Activated naive CD4-positive, alpha-beta T cell treated with anti-CD3 and anti-CD28 coated beads, Interleukin-2, amount 10 ng/mL, durations not matched to agents 7 days and 5 days (primary cell): ENCODE measurements around the gene PDGFD.

ENCODE experiments used
- CTCF ChIA-PET: fragments of 350-600 bp; sonication (Branson Sonifier 250); formaldehyde crosslinking; loops from one replicate; lab custom pipeline; 2021; ENCODE audit warnings: antibody characterized with exemption; lab: Charles Lee
- DNase-seq: peaks from one replicate; pipeline ENCODE4 v3.0.0-alpha.2; 2020
- H3K27ac Mint-ChIP-seq: one replicate; pipeline ENCODE4 v1.8.0; 2021; ENCODE audit warnings: mild to moderate bottlenecking, moderate library complexity, mixed read lengths
- H3K27me3 Mint-ChIP-seq: one replicate; pipeline ENCODE4 v1.8.0; 2021; ENCODE audit warnings: mild to moderate bottlenecking, mixed read lengths
- H3K36me3 Mint-ChIP-seq: one replicate; pipeline ENCODE4 v1.8.0; 2021; ENCODE audit warnings: mixed read lengths
- H3K4me1 Mint-ChIP-seq: one replicate; pipeline ENCODE4 v1.8.0; 2021; ENCODE audit warnings: mixed read lengths
- H3K4me3 Mint-ChIP-seq: one replicate; pipeline ENCODE4 v1.8.0; 2021; ENCODE audit warnings: mild to moderate bottlenecking, moderate library complexity, mixed read lengths
- H3K9me3 Mint-ChIP-seq: one replicate; pipeline ENCODE4 v1.8.0; 2021; ENCODE audit warnings: mixed read lengths

The PDGFD gene

GRCh38 chr11:104094576-104094975 is 69.4 kb downstream of the PDGFD start:
- Mint-ChIP-seq H3K27ac (no peak overlapping the region), H3K27me3 (no peaks in the 10 kb centered on the region), H3K4me1 (no peaks in the 10 kb centered on the region), H3K4me3 (no peak overlapping the region), H3K36me3 (no peaks in the 10 kb centered on the region), H3K9me3 (no peaks in the 10 kb centered on the region)
- CTCF ChIA-PET: no interaction called here
- no peak for DNase-seq

GRCh38 chr11:104093426-104094280 is 70.3 kb downstream of the PDGFD start:
- CTCF ChIA-PET: no interaction called here
- no peak overlapping the region for H3K4me3 Mint-ChIP-seq
- no peak overlapping the region for H3K27ac Mint-ChIP-seq
- DNase-seq: no peak
- no peaks in the 10 kb centered on the region for H3K36me3 Mint-ChIP-seq
- H3K27me3 Mint-ChIP-seq: no peaks in the 10 kb centered on the region
- no peaks in the 10 kb centered on the region for H3K9me3 Mint-ChIP-seq
- no peaks in the 10 kb centered on the region for H3K4me1 Mint-ChIP-seq

- Mint-ChIP-seq H3K4me3 (no peak overlapping the region), H3K9me3 (no peaks in the 10 kb centered on the region), H3K4me1 (no peaks in the 10 kb centered on the region), H3K27ac (no peak overlapping the region), H3K36me3 (no peaks in the 10 kb centered on the region), H3K27me3 (no peaks in the 10 kb centered on the region)
- no peak for DNase-seq
- CTCF ChIA-PET: no interaction called here
Observed at GRCh38 chr11:104092744-104093143, 71.2 kb downstream of the PDGFD start.

- Mint-ChIP-seq H3K27ac (no peak overlapping the region), H3K9me3 (no peaks in the 10 kb centered on the region), H3K4me1 (no peaks in the 10 kb centered on the region), H3K36me3 (no peaks in the 10 kb centered on the region), H3K27me3 (no peaks in the 10 kb centered on the region), H3K4me3 (no peak overlapping the region)
- no peak for DNase-seq
- CTCF ChIA-PET: no interaction called here
Observed at GRCh38 chr11:104091281-104092096, 72.5 kb downstream of the PDGFD start.

- CTCF ChIA-PET: no interaction called here
- no peaks in the 10 kb centered on the region for H3K9me3 Mint-ChIP-seq
- H3K4me1 Mint-ChIP-seq: no peaks in the 10 kb centered on the region
Observed at GRCh38 chr11:104090767-104091166, 73.2 kb downstream of the PDGFD start.

GRCh38 chr11:104089481-104089880 is 74.5 kb downstream of the PDGFD start:
- DNase-seq: no peak
- H3K36me3 Mint-ChIP-seq: no peaks in the 10 kb centered on the region
- no peaks in the 10 kb centered on the region for H3K4me1 Mint-ChIP-seq
- no peak overlapping the region for H3K27ac Mint-ChIP-seq
- no peak overlapping the region for H3K4me3 Mint-ChIP-seq
- H3K9me3 Mint-ChIP-seq: no peaks in the 10 kb centered on the region
- CTCF ChIA-PET: no interaction called here
- no peaks in the 10 kb centered on the region for H3K27me3 Mint-ChIP-seq

More at GRCh38 chr11:104090767-104091166, 73.2 kb downstream of the PDGFD start:
- no peak overlapping the region for H3K27ac Mint-ChIP-seq
- H3K36me3 Mint-ChIP-seq: no peaks in the 10 kb centered on the region
- no peak overlapping the region for H3K4me3 Mint-ChIP-seq
- no peaks in the 10 kb centered on the region for H3K27me3 Mint-ChIP-seq
- DNase-seq: no peak

- Mint-ChIP-seq H3K4me3 (no peak overlapping the region), H3K4me1 (no peaks in the 10 kb centered on the region), H3K36me3 (no peaks in the 10 kb centered on the region), H3K9me3 (no peaks in the 10 kb centered on the region), H3K27ac (no peak overlapping the region), H3K27me3 (no peaks in the 10 kb centered on the region)
- CTCF ChIA-PET: no interaction called here
- no peak for DNase-seq
Observed at GRCh38 chr11:104086621-104087020, 77.3 kb downstream of the PDGFD start.

- H3K4me1 Mint-ChIP-seq: no peaks in the 10 kb centered on the region
- no peak overlapping the region for H3K27ac Mint-ChIP-seq
- H3K9me3 Mint-ChIP-seq: no peaks in the 10 kb centered on the region
- CTCF ChIA-PET: no interaction called here
- H3K36me3 Mint-ChIP-seq: no peaks in the 10 kb centered on the region
- DNase-seq: no peak
- H3K4me3 Mint-ChIP-seq: no peak overlapping the region
- no peaks in the 10 kb centered on the region for H3K27me3 Mint-ChIP-seq
Observed at GRCh38 chr11:104078995-104079394, 85.0 kb downstream of the PDGFD start.

GRCh38 chr11:104078245-104078644 is 85.7 kb downstream of the PDGFD start:
- H3K4me1 Mint-ChIP-seq: no peaks in the 10 kb centered on the region
- no peaks in the 10 kb centered on the region for H3K27me3 Mint-ChIP-seq
- H3K4me3 Mint-ChIP-seq: no peak overlapping the region
- H3K27ac Mint-ChIP-seq: no peak overlapping the region
- H3K36me3 Mint-ChIP-seq: no peaks in the 10 kb centered on the region
- no peak for DNase-seq
- H3K9me3 Mint-ChIP-seq: no peaks in the 10 kb centered on the region
- CTCF ChIA-PET: no interaction called here

GRCh38 chr11:104076455-104076854 is 87.5 kb downstream of the PDGFD start:
- H3K9me3 Mint-ChIP-seq: no peaks in the 10 kb centered on the region
- no peaks in the 10 kb centered on the region for H3K4me1 Mint-ChIP-seq
- H3K27ac Mint-ChIP-seq: no peak overlapping the region
- no peak overlapping the region for H3K4me3 Mint-ChIP-seq
- no peaks in the 10 kb centered on the region for H3K27me3 Mint-ChIP-seq
- DNase-seq: no peak
- H3K36me3 Mint-ChIP-seq: no peaks in the 10 kb centered on the region
- CTCF ChIA-PET: no interaction called here

GRCh38 chr11:104075706-104076105 is 88.2 kb downstream of the PDGFD start:
- H3K9me3 Mint-ChIP-seq: no peaks in the 10 kb centered on the region
- no peaks in the 10 kb centered on the region for H3K36me3 Mint-ChIP-seq
- no peaks in the 10 kb centered on the region for H3K27me3 Mint-ChIP-seq
- no peaks in the 10 kb centered on the region for H3K4me1 Mint-ChIP-seq
- DNase-seq: no peak
- H3K27ac Mint-ChIP-seq: no peak overlapping the region
- no peak overlapping the region for H3K4me3 Mint-ChIP-seq
- CTCF ChIA-PET: no interaction called here

GRCh38 chr11:104075091-104075490 is 88.9 kb downstream of the PDGFD start:
- Mint-ChIP-seq H3K27ac (no peak overlapping the region), H3K9me3 (no peaks in the 10 kb centered on the region), H3K4me1 (no peaks in the 10 kb centered on the region), H3K36me3 (no peaks in the 10 kb centered on the region), H3K4me3 (no peak overlapping the region), H3K27me3 (no peaks in the 10 kb centered on the region)
- CTCF ChIA-PET: no interaction called here
- DNase-seq: no peak

GRCh38 chr11:104073950-104074705 is 89.8 kb downstream of the PDGFD start:
- H3K36me3 Mint-ChIP-seq: no peaks in the 10 kb centered on the region
- H3K27ac Mint-ChIP-seq: no peak overlapping the region
- H3K27me3 Mint-ChIP-seq: no peaks in the 10 kb centered on the region
- CTCF ChIA-PET: no interaction called here
- no peaks in the 10 kb centered on the region for H3K9me3 Mint-ChIP-seq
- H3K4me1 Mint-ChIP-seq: no peaks in the 10 kb centered on the region
- no peak overlapping the region for H3K4me3 Mint-ChIP-seq
- no peak for DNase-seq

- no peaks in the 10 kb centered on the region for H3K36me3 Mint-ChIP-seq
- CTCF ChIA-PET: no interaction called here
- H3K4me1 Mint-ChIP-seq: no peaks in the 10 kb centered on the region
- H3K9me3 Mint-ChIP-seq: no peaks in the 10 kb centered on the region
- DNase-seq: no peak
- no peak overlapping the region for H3K4me3 Mint-ChIP-seq
- H3K27me3 Mint-ChIP-seq: no peaks in the 10 kb centered on the region
- no peak overlapping the region for H3K27ac Mint-ChIP-seq
Observed at GRCh38 chr11:104067534-104067933, 96.4 kb downstream of the PDGFD start.
